Liver (tissue), 3 donors: ENCODE measurements around the gene GPC3.

Experiments
- CTCF ChIP-seq: fragments of 150-350 bp; IDR thresholded peaks from 2 replicates; pipeline ENCODE4 v1.5.1; 2017; ENCODE audit warnings: improper control_type of control experiment, low read depth, low read length; ENCODE audit not compliant: missing input control
- FOXA1 ChIP-seq: IDR thresholded peaks from 2 replicates; pipeline ENCODE4 v1.6.1; 2016; ENCODE audit warnings: antibody characterized with exemption
- JUND ChIP-seq, 2 donors: IDR thresholded peaks; 2 replicates each; pipeline ENCODE4 v1.6.1; 2016; ENCODE audit warnings: antibody characterized with exemption in 2 of 2
- NR2F2 ChIP-seq: IDR thresholded peaks from 2 replicates; pipeline ENCODE4 v1.6.1; 2016; ENCODE audit warnings: antibody characterized with exemption
- REST ChIP-seq: IDR thresholded peaks from 2 replicates; pipeline ENCODE4 v1.6.1; 2016; ENCODE audit warnings: antibody characterized with exemption, mild to moderate bottlenecking
- donor health status: healthy.
- donor health status: healthy.

- TF ChIP-seq CTCF (no peak), JUND (IDR thresholded peaks at IDR 0.05) (no peak), FOXA1 (no peak), NR2F2 (no peak), REST (no peak)
These were observed 47.0 kb upstream of the GPC3 start for GRCh38 chrX:134032441-134032840.
